Muscle layer of colon (tissue), 2 donors: ENCODE data around the gene KLK4.

Experiments used
- H3K27ac ChIP-seq: one replicate; pipeline ENCODE4 v1.7.0; 2013; ENCODE audit warnings: low read depth, mild to moderate bottlenecking, low read length, moderate library complexity
- H3K27me3 ChIP-seq, 2 donors: one replicate each; pipeline ENCODE4 v1.7.0; 2013; ENCODE audit warnings: low read length in 2 of 2, mild to moderate bottlenecking in 2 of 2; ENCODE audit not compliant: insufficient read depth in 2 of 2, control insufficient read depth in 1 of 2
- H3K36me3 ChIP-seq: one replicate; pipeline ENCODE4 v1.7.0; 2013; ENCODE audit warnings: mild to moderate bottlenecking, low read length; ENCODE audit not compliant: insufficient read depth
- H3K4me1 ChIP-seq: one replicate; pipeline ENCODE4 v1.7.0; 2013; ENCODE audit warnings: mild to moderate bottlenecking, low read length; ENCODE audit not compliant: insufficient read depth
- H3K4me3 ChIP-seq, 2 donors: one replicate each; pipeline ENCODE4 v1.7.0; 2013; ENCODE audit warnings: low read length in 2 of 2, low read depth in 1 of 2, mild to moderate bottlenecking in 1 of 2, moderate library complexity in 1 of 2
- H3K9ac ChIP-seq: one replicate; pipeline ENCODE4 v1.7.0; 2013; ENCODE audit warnings: low read length
- H3K9me3 ChIP-seq: one replicate; pipeline ENCODE4 v1.7.0; 2013; ENCODE audit warnings: mild to moderate bottlenecking, low read length
- donor health status: abdominal sarcoma.
- donor health status: Adenocarcinoma of cecum.

Gene KLK4

GRCh38 chr19:50876456-50876855 lies 34.7 kb downstream of the KLK4 start:
- no peak overlapping the region for H3K4me3 ChIP-seq
- no peaks in the 10 kb centered on the region for H3K4me1 ChIP-seq
- H3K9ac ChIP-seq: no peak overlapping the region
- H3K9me3 ChIP-seq: no peaks in the 10 kb centered on the region
- H3K27ac ChIP-seq: no peak overlapping the region
- peaks cover 12 to 37% of the 10 kb centered on the region in 2 donors for H3K27me3 ChIP-seq
- no peaks in the 10 kb centered on the region for H3K36me3 ChIP-seq

GRCh38 chr19:50875795-50876422 lies 35.3 kb downstream of the KLK4 start:
- peaks cover 12 to 37% of the 10 kb centered on the region in 2 donors for H3K27me3 ChIP-seq
- H3K36me3 ChIP-seq: no peaks in the 10 kb centered on the region
- no peaks in the 10 kb centered on the region for H3K9me3 ChIP-seq
- no peaks in the 10 kb centered on the region for H3K4me1 ChIP-seq
- H3K9ac ChIP-seq: no peak overlapping the region
- H3K27ac ChIP-seq: no peak overlapping the region
- no peak overlapping the region for H3K4me3 ChIP-seq

DNA sequence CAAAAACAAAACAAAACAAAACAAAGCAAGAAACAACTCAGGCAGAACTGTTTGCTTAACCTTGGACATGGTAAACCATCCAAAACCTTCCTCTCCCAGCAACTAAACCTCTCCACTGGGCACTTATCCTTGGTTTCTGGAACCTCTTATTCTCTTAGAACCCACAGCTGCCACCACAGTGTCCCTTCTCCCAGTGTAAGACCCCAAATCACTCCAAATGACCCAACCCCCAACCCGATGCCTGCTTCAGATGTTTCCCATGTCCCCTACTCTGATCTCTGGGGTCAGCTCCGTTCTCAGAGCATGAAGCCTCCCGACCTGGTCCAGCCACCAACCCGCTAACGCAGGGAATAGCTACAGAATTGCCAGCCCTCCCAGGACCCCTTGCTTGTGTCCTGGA lies 37.0 kb downstream of the KLK4 start:
- Histone ChIP-seq H3K9me3 (no peaks in the 10 kb centered on the region), H3K27ac (no peak overlapping the region), H3K4me3 (no peak overlapping the region), H3K36me3 (no peaks in the 10 kb centered on the region), H3K9ac (no peak overlapping the region), H3K4me1 (no peaks in the 10 kb centered on the region), H3K27me3 (peaks cover 12 to 43% of the 10 kb centered on the region in 2 donors)

DNA sequence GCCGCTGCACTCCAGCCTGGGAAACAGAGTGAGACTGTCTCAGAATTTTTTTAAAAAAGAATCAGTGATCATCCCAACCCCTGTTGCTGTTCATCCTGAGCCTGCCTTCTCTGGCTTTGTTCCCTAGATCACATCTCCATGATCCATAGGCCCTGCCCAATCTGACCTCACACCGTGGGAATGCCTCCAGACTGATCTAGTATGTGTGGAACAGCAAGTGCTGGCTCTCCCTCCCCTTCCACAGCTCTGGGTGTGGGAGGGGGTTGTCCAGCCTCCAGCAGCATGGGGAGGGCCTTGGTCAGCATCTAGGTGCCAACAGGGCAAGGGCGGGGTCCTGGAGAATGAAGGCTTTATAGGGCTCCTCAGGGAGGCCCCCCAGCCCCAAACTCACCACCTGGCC lies 38.1 kb downstream of the KLK4 start, which contains the start of gene KLK2:
Gene KLK2 (plus strand): TSS at position 384 of the 400 bp plus-strand sequence. CDS start 35 bp downstream, outside the sequence.
- H3K27me3 ChIP-seq: peaks cover 9 to 34% of the 10 kb centered on the region in 2 donors
- H3K4me1 ChIP-seq: no peaks in the 10 kb centered on the region
- no peak within 1 kb of the TSS for H3K4me3 ChIP-seq
- no peak within 1 kb of the TSS for H3K27ac ChIP-seq
- H3K36me3 ChIP-seq: no peaks in the 10 kb centered on the region
- H3K9ac ChIP-seq: no peak within 1 kb of the TSS
- no peaks in the 10 kb centered on the region for H3K9me3 ChIP-seq

GRCh38 chr19:50870417-50871089 lies 40.6 kb downstream of the KLK4 start:
- Histone ChIP-seq H3K9me3 (no peaks in the 10 kb centered on the region), H3K27ac (no peak overlapping the region), H3K4me1 (no peaks in the 10 kb centered on the region), H3K27me3 (peaks cover 0 to 20% of the 10 kb centered on the region in 2 donors), H3K4me3 (no peak overlapping the region), H3K9ac (no peak overlapping the region), H3K36me3 (no peaks in the 10 kb centered on the region)

DNA sequence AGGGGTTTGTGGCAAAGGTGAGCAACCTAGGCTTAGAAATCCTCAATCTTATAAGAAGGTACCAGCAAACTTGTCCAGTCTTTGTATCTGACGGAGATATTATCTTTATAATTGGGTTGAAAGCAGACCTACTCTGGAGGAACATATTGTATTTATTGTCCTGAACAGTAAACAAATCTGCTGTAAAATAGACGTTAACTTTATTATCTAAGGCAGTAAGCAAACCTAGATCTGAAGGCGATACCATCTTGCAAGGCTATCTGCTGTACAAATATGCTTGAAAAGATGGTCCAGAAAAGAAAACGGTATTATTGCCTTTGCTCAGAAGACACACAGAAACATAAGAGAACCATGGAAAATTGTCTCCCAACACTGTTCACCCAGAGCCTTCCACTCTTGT lies 41.7 kb downstream of the KLK4 start:
- no peak overlapping the region for H3K4me3 ChIP-seq

GRCh38 chr19:50861496-50862286 lies 49.5 kb downstream of the KLK4 start:
- Histone ChIP-seq H3K4me3 (no peak overlapping the region), H3K4me1 (no peaks in the 10 kb centered on the region), H3K9ac (no peak overlapping the region), H3K9me3 (no peaks in the 10 kb centered on the region), H3K27ac (no peak overlapping the region), H3K27me3 (peaks cover 0 to 13% of the 10 kb centered on the region in 2 donors), H3K36me3 (no peaks in the 10 kb centered on the region)

More for the DNA sequence above, 41.7 kb downstream of the KLK4 start:
- Histone ChIP-seq H3K9me3 (no peaks in the 10 kb centered on the region), H3K4me1 (no peaks in the 10 kb centered on the region), H3K27me3 (peaks cover 0 to 10% of the 10 kb centered on the region in 2 donors), H3K9ac (no peak overlapping the region), H3K27ac (no peak overlapping the region), H3K36me3 (no peaks in the 10 kb centered on the region)

DNA sequence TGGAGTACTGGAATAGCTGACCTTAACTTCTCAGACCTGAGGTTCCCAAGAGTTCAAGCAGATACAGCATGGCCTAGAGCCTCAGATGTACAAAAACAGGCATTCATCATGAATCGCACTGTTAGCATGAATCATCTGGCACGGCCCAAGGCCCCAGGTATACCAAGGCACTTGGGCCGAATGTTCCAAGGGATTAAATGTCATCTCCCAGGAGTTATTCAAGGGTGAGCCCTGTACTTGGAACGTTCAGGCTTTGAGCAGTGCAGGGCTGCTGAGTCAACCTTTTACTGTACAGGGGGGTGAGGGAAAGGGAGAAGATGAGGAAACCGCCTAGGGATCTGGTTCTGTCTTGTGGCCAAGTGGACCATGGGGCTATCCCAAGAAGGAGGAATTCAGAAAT lies 50.2 kb downstream of the KLK4 start:
- H3K36me3 ChIP-seq: no peaks in the 10 kb centered on the region
- H3K27me3 ChIP-seq: peaks cover 0 to 13% of the 10 kb centered on the region in 2 donors
- H3K9me3 ChIP-seq: no peaks in the 10 kb centered on the region
- no peak overlapping the region for H3K4me3 ChIP-seq
- H3K9ac ChIP-seq: no peak overlapping the region
- H3K27ac ChIP-seq: no peak overlapping the region
- H3K4me1 ChIP-seq: no peaks in the 10 kb centered on the region

GRCh38 chr19:50859849-50860248 lies 51.3 kb downstream of the KLK4 start:
- H3K27me3 ChIP-seq: peaks cover 0 to 13% of the 10 kb centered on the region in 2 donors
- no peak overlapping the region for H3K9ac ChIP-seq
- no peak overlapping the region for H3K4me3 ChIP-seq
- no peaks in the 10 kb centered on the region for H3K9me3 ChIP-seq
- H3K36me3 ChIP-seq: no peaks in the 10 kb centered on the region
- no peak overlapping the region for H3K27ac ChIP-seq
- H3K4me1 ChIP-seq: no peaks in the 10 kb centered on the region

- no peak overlapping the region for H3K9ac ChIP-seq
- H3K9me3 ChIP-seq: no peaks in the 10 kb centered on the region
- H3K4me3 ChIP-seq: no peak overlapping the region
- no peak overlapping the region for H3K27ac ChIP-seq
- no peaks in the 10 kb centered on the region for H3K4me1 ChIP-seq
- H3K27me3 ChIP-seq: peaks cover 0 to 13% of the 10 kb centered on the region in 2 donors
- H3K36me3 ChIP-seq: no peaks in the 10 kb centered on the region
Measured at GRCh38 chr19:50858886-50859285, 52.3 kb downstream of the KLK4 start.

GRCh38 chr19:50857366-50857765 lies 53.8 kb downstream of the KLK4 start:
- Histone ChIP-seq H3K9me3 (no peaks in the 10 kb centered on the region), H3K36me3 (no peaks in the 10 kb centered on the region), H3K27me3 (peaks cover 0 to 13% of the 10 kb centered on the region in 2 donors), H3K4me1 (no peaks in the 10 kb centered on the region), H3K9ac (no peak overlapping the region), H3K4me3 (no peak overlapping the region), H3K27ac (no peak overlapping the region)
